WTC11 (cell line): ENCODE measurements around the gene NTN5. TPM values are rescaled to one million over a fixed set of nuclear protein-coding genes. Genes with fewer than 3 reads are reported as not detected.
A peak's percentile ranks its signal among the peaks of the same experiment; 100 is the strongest.

Experiments
- ATAC-seq: fragments of 200-7000 bp; cut with Tn5 transposase; 2 replicates; pipeline ENCODE4 v1.10.0; 2021; ENCODE audit warnings: mild to moderate bottlenecking, moderate library complexity
- CTCF ChIA-PET: fragments of 300-600 bp; sonication (Branson Sonifier 250); formaldehyde crosslinking; loops from one replicate; lab custom pipeline; 2021; ENCODE audit warnings: antibody characterized with exemption; lab: Charles Lee
- POLR2A ChIA-PET: fragments of 350-600 bp; sonication (Branson Sonifier 250); formaldehyde crosslinking; loops from one replicate; lab custom pipeline; 2021; ENCODE audit warnings: antibody characterized with exemption; lab: Charles Lee
- DNase-seq: peaks from one replicate; pipeline ENCODE4 v3.0.0; 2021; ENCODE audit warnings: low spot score
- H3K27ac Mint-ChIP-seq: 2 replicates; pipeline ENCODE4 v1.8.0; 2021; ENCODE audit warnings: mixed read lengths
- H3K27me3 Mint-ChIP-seq: 2 replicates; pipeline ENCODE4 v1.8.0; 2021; ENCODE audit warnings: low read depth, mild to moderate bottlenecking, moderate library complexity, mixed read lengths
- H3K36me3 Mint-ChIP-seq: 2 replicates; pipeline ENCODE4 v1.8.0; 2021; ENCODE audit warnings: mixed read lengths
- H3K4me1 Mint-ChIP-seq: 2 replicates; pipeline ENCODE4 v1.8.0; 2022; ENCODE audit warnings: mixed read lengths
- H3K4me3 Mint-ChIP-seq: 2 replicates; pipeline ENCODE4 v1.8.0; 2021; ENCODE audit warnings: mild to moderate bottlenecking, moderate library complexity, mixed read lengths
- H3K9me3 Mint-ChIP-seq: 2 replicates; pipeline ENCODE4 v1.8.0; 2021; ENCODE audit warnings: mixed read lengths
- ATF2 ChIP-seq: sonication (generic); formaldehyde crosslinking; IDR thresholded peaks from 2 replicates; pipeline ENCODE4 v1.8.1; 2022; ENCODE audit warnings: low read depth, missing genetic modification reagents, borderline replicate concordance
- CBFB ChIP-seq: sonication (generic); formaldehyde crosslinking; IDR thresholded peaks from 2 replicates; pipeline ENCODE4 v1.8.1; 2022; ENCODE audit warnings: mild to moderate bottlenecking, low read depth, missing genetic modification reagents
- CREM ChIP-seq: sonication (generic); formaldehyde crosslinking; IDR thresholded peaks from 2 replicates; pipeline ENCODE4 v1.8.1; 2022; ENCODE audit warnings: mild to moderate bottlenecking, missing genetic modification reagents, moderate library complexity
- ETV6 ChIP-seq: sonication (generic); formaldehyde crosslinking; IDR thresholded peaks from 2 replicates; pipeline ENCODE4 v1.8.1; 2022; ENCODE audit warnings: mild to moderate bottlenecking, missing genetic modification reagents
- IRF1 ChIP-seq: sonication (generic); formaldehyde crosslinking; IDR thresholded peaks from 2 replicates; pipeline ENCODE4 v1.8.0; 2023; ENCODE audit warnings: missing genetic modification reagents
- KAT7 ChIP-seq: sonication (generic); formaldehyde crosslinking; IDR thresholded peaks from 2 replicates; pipeline ENCODE4 v1.8.1; 2023; ENCODE audit warnings: missing genetic modification reagents, mild to moderate bottlenecking, borderline replicate concordance
- ZNF121 ChIP-seq: sonication (generic); formaldehyde crosslinking; IDR thresholded peaks from 2 replicates; pipeline ENCODE4 v1.8.0; 2023; ENCODE audit warnings: missing genetic modification reagents
- ZNF532 ChIP-seq: fragments of 250-450 bp; sonication (Bioruptor Pico); IDR thresholded peaks from 2 replicates; pipeline ENCODE4 v1.9.0; 2021; ENCODE audit warnings: mild to moderate bottlenecking, borderline replicate concordance
- total RNA-seq: library from RNA; stranded (reverse); gene quantifications from 3 replicates; pipeline ENCODE4 v1.2.3, GENCODE V29; 2021
- TF ChIP-seq, protein P1 (sequence below): sonication (generic); formaldehyde crosslinking; IDR thresholded peaks from 2 replicates; pipeline ENCODE4 v1.8.0; 2022; ENCODE audit warnings: mild to moderate bottlenecking, missing genetic modification reagents
- TF ChIP-seq, protein P2 (sequence below): sonication (generic); formaldehyde crosslinking; IDR thresholded peaks from 2 replicates; pipeline ENCODE4 v1.8.0; 2022; ENCODE audit warnings: mild to moderate bottlenecking, missing genetic modification reagents
- TF ChIP-seq, protein P3 (sequence below): fragments of 250-450 bp; sonication (Bioruptor Pico); conservative IDR thresholded peaks from 2 replicates; pipeline ENCODE4 v1.9.0; 2021; ENCODE audit warnings: mild to moderate bottlenecking

Gene NTN5
- total RNA-seq, 1 experiment from 2014 or later: 0.28 TPM

- TF ChIP-seq IRF1 (CRISPR knock-in tag) (0 out of 2 replicates have a peak, but pooled peaks have one; percentile 58), CREM (CRISPR knock-in tag) (0 out of 2 replicates have a peak, but pooled peaks have one; percentile 17), ETV6 (CRISPR knock-in tag) (peak; percentile 87), KAT7 (CRISPR knock-in tag) (0 out of 2 replicates have a peak, but pooled peaks have one; percentile 31), CBFB (CRISPR knock-in tag) (no peak), ZNF532 (CRISPR knock-in tag) (0 out of 2 replicates have a peak, but pooled peaks have one; percentile 56)
- TF ChIP-seq, protein P1, sequence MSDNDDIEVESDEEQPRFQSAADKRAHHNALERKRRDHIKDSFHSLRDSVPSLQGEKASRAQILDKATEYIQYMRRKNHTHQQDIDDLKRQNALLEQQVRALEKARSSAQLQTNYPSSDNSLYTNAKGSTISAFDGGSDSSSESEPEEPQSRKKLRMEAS (CRISPR knock-in tag): peak; percentile 19; the same call in 1 of the 2 replicates
- TF ChIP-seq, protein P2, sequence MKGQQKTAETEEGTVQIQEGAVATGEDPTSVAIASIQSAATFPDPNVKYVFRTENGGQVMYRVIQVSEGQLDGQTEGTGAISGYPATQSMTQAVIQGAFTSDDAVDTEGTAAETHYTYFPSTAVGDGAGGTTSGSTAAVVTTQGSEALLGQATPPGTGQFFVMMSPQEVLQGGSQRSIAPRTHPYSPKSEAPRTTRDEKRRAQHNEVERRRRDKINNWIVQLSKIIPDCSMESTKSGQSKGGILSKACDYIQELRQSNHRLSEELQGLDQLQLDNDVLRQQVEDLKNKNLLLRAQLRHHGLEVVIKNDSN (CRISPR knock-in tag): peak; percentile 34; the same call in 1 of the 2 replicates
Observed at GRCh38 chr19:48624067-48624594, 48.7 kb downstream of the NTN5 start (continued).

- Mint-ChIP-seq H3K9me3 (no peaks in the 10 kb centered on the region), H3K4me1 (peaks cover 26% of the 10 kb centered on the region), H3K36me3 (peaks cover 7% of the 10 kb centered on the region), H3K27me3 (no peaks in the 10 kb centered on the region; the same call in 1 of the 2 replicates), H3K27ac (peak overlapping the region; percentile 97), H3K4me3 (peak overlapping the region; percentile 73)
- no peak for TF ChIP-seq ATF2 (CRISPR knock-in tag)
- ChIA-PET POLR2A (interaction anchor here (0.6 to 1.8 kb wide), 5 partner anchors 9 to 290 kb away, joined by 3 to 16 read pairs (median 4); partner anchors contain the start of gene FAM83E), CTCF (interaction anchor here (0.8 to 1.9 kb wide), 9 partner anchors 9 to 165 kb away, joined by 3 to 12 read pairs (median 5); partner anchors contain the start of genes CA11 and FAM83E)
- DNase-seq (no peak), ATAC-seq (no peak)
Observed at GRCh38 chr19:48623556-48624066, 49.2 kb downstream of the NTN5 start.

DNA sequence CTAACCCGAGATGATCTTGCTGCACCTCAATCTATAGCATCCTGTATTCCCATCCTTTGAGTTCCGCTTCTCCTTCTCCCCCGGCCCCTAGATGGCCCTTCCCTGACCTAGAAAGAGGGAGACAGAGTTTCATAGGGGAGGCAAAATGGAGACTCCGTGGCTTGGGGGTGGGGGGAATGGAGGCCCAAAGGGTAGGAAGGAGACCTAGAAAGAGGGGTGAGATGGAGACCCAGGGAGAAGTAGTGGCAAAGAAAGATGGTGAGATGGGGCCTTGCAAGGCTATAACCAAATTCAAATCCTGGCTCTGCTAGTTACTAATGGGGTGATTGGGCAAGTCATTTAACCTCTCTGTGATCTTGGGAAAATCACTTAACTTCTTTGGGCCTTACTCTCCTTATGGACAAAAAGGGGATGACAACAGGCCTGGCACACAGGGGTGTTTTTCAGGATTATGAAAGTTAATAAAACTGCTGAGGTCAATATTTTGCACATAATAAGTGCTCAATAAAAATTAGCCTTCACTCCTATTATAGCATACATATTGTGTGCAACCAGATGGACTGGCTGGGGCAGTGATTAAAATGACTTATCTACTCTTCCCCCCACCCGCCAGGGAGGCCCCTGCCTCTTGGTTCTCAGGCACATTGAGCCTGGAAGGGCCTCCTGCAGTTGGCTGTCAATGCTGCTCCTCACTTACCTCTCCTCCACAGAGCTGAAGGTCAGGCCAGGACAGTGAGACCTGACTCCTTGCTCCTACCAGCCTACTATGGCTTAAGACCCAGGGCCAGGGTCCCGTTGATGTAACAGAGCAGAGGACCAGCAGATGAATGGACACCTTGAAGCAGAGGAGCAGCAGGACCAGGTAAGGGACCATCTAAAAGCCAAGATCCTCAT is 52.9 kb downstream of the NTN5 start:
- POLR2A ChIA-PET: interaction anchor here (0.5 to 2.8 kb wide), 12 partner anchors 7 to 289 kb away, joined by 3 to 23 read pairs (median 4); partner anchors contain the start of gene KDELR1
- no peak for DNase-seq
- Mint-ChIP-seq H3K9me3 (no peaks in the 10 kb centered on the region), H3K4me3 (peak overlapping the region; percentile 99), H3K4me1 (peaks cover 55% of the 10 kb centered on the region), H3K36me3 (peaks cover 43% of the 10 kb centered on the region), H3K27ac (peak overlapping the region; percentile 100), H3K27me3 (no peaks in the 10 kb centered on the region; the same call in 1 of the 2 replicates)
- TF ChIP-seq, protein P3, sequence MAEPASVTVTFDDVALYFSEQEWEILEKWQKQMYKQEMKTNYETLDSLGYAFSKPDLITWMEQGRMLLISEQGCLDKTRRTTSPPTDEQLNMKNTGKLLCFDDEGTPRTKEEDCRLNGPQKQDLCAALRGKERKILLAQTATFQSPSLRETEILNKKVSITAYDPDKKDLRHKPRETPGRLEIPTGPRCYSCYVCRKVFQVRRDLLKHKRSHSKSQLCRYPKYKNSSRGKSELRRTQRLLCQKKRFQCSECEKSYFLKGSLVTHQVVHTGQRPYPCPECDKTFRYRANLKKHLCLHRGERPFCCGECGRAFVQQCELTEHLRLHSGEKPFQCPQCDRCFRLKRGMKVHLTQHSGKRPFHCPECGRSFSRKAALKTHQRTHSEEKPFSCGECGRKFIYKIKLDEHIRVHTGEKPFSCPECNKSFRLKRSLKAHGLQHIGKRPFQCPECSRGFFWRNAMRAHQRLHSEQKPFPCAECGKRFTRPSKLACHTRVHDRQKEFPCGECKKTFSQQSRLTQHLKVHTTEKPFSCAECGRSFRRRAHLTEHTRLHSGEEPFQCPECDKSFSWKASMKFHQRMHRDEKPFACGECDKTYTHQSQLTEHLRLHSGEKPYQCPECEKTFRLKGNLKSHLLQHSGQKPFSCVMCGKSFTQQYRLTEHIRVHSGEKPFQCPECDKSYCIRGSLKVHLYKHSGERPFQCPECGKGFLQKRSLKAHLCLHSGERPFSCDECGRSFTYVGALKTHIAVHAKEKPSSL (CRISPR knock-in tag): no peak
- TF ChIP-seq ZNF121: 0 out of 2 replicates have a peak, but pooled peaks have one; percentile 19
- ATAC-seq: no peak
- CTCF ChIA-PET: interaction anchor here (1.0 to 1.6 kb wide), 7 partner anchors 10 to 138 kb away, joined by 3 to 13 read pairs (median 4); no protein-coding TSS in a partner anchor
